CD4-positive, alpha-beta T cell (primary cell): Measurements from ENCODE around the gene OSBPL3. TPM values are rescaled to one million over a fixed set of nuclear protein-coding genes. Genes with fewer than 3 reads are reported as not detected.

Experiments used
- ATAC-seq: fragments of 200-7000 bp; cut with Tn5 transposase; one replicate; pipeline ENCODE4 v1.10.0; 2022; ENCODE audit warnings: mild to moderate bottlenecking; ENCODE audit not compliant: poor library complexity
- CTCF ChIA-PET: fragments of 350-600 bp; sonication (Branson Sonifier 250); formaldehyde crosslinking; loops from one replicate; lab custom pipeline; 2021; ENCODE audit warnings: antibody characterized with exemption, inconsistent platforms; lab: Charles Lee
- POLR2A ChIA-PET: fragments of 350-600 bp; sonication (Branson Sonifier 250); formaldehyde crosslinking; loops from one replicate; lab custom pipeline; 2021; ENCODE audit warnings: antibody characterized with exemption, inconsistent platforms; lab: Charles Lee
- DNase-seq, 14 experiments: peaks; one replicate each; pipeline ENCODE4 v3.0.0-alpha.2; 2013 to 2020; ENCODE audit warnings: mixed read lengths in 2 of 14
- H3K27ac ChIP-seq, 2 donors: one replicate each; pipeline versions ENCODE4 v1.5.1 to v1.7.0; 2013; ENCODE audit warnings: low read length in 2 of 2, low read depth in 1 of 2, mild to moderate bottlenecking in 1 of 2
- H3K27me3 ChIP-seq, 2 experiments: 1 replicate in 1 of 2; 2 replicates in 1 of 2; pipeline versions ENCODE4 v1.6.1 to v1.7.0; 2013; ENCODE audit warnings: low read length in 2 of 2, control low read depth in 1 of 2, mild to moderate bottlenecking in 1 of 2, moderate library complexity in 1 of 2; ENCODE audit not compliant: insufficient read depth in 2 of 2, control insufficient read depth in 1 of 2
- H3K36me3 ChIP-seq: one replicate; pipeline ENCODE4 v1.6.1; 2013; ENCODE audit warnings: low read length, control low read depth; ENCODE audit not compliant: insufficient read depth
- H3K4me1 ChIP-seq: one replicate; pipeline ENCODE4 v1.6.1; 2013; ENCODE audit warnings: low read length, control low read depth; ENCODE audit not compliant: insufficient read depth
- H3K4me3 ChIP-seq: one replicate; pipeline ENCODE4 v1.5.1; 2013; ENCODE audit warnings: mild to moderate bottlenecking, low read length, moderate library complexity
- H3K9me3 ChIP-seq, 2 experiments: 1 replicate in 1 of 2; 2 replicates in 1 of 2; pipeline versions ENCODE4 v1.6.1 to v1.7.0; 2013; ENCODE audit warnings: low read length in 2 of 2, mild to moderate bottlenecking in 2 of 2, control low read depth in 1 of 2, moderate library complexity in 1 of 2; ENCODE audit not compliant: control insufficient read depth in 1 of 2, insufficient read depth in 1 of 2
- H3K27ac Mint-ChIP-seq: one replicate; pipeline ENCODE4 v1.8.0; 2020; ENCODE audit warnings: mixed read lengths
- H3K27me3 Mint-ChIP-seq: one replicate; pipeline ENCODE4 v1.8.0; 2021; ENCODE audit warnings: mixed read lengths
- H3K36me3 Mint-ChIP-seq: one replicate; pipeline ENCODE4 v1.8.0; 2021; ENCODE audit warnings: low read depth, mixed read lengths
- H3K4me1 Mint-ChIP-seq: one replicate; pipeline ENCODE4 v1.8.0; 2021; ENCODE audit warnings: low read depth, mixed read lengths
- H3K4me3 Mint-ChIP-seq: one replicate; pipeline ENCODE4 v1.8.0; 2020; ENCODE audit warnings: mild to moderate bottlenecking, mixed read lengths
- H3K9me3 Mint-ChIP-seq: one replicate; pipeline ENCODE4 v1.8.0; 2020; ENCODE audit warnings: mixed read lengths
- CTCF ChIP-seq: fragments of 200-600 bp; IDR thresholded peaks from one replicate; pipeline ENCODE4 v1.8.0; 2022; ENCODE audit warnings: antibody characterized with exemption, mild to moderate bottlenecking
- intact Hi-C, 2 experiments: fragments of 100-400 bp; cut with DNase I in 1 of 2; cut with micrococcal nuclease in 1 of 2; formaldehyde crosslinking; loops; one replicate each; pipeline versions ENCODE4 v1.15.1 to v1.9.0; 2023 to 2025; cut with DNase I, micrococcal nuclease
- total RNA-seq, 174 experiments: library from RNA in 2 of 174; stranded (reverse) in 2 of 174; gene quantifications; one replicate each; pipeline ENCODE4 v1.2.3 and lab custom pipeline; 2021 to 2026

The OSBPL3 gene
- total RNA-seq, 2 experiments from 2014 or later = 25.4 to 25.9 TPM

DNA sequence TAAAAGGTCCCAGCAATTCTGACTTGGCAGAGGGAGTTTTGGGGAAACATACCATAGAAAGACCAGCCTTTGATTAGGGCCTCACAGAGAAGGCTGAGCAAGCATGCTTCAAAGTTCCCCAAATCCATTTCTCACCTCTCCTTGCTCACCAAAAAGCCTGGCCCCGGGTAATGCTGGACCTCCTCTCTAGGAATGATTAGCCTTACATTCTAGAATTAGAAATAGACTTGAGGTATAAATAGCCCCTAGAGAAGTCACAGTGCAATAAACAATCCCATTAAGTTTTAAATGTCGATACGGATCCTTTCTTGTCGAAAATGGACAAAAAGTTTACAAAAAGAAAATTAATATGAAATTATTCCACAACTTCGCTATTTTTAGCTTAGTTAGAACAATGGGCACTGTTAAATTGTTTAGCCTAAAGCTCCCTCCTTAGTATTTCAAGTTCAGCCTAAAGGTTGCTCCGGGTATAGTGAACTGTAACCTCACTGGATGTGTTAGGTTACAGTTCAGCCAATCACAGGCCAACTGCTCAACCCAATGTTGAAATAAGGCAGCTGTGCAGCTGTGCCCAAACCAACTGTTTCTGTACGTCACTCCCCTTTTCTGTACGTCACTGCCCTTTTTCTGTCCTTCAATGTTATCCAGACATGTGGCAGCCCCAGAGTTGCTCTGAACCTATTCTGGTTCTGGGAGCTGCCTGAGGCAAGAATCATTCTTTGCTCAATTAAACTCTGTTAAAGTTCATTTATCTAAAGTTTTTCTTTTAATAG lies 214.8 kb downstream of the OSBPL3 start:
- ATAC-seq (no peak), DNase-seq (peak in 2 of 14 experiments; percentile 27 to 32)
- H3K4me3 ChIP-seq = no peak overlapping the region
- Mint-ChIP-seq H3K27me3 (peaks cover 60% of the 10 kb centered on the region), H3K4me1 (no peaks in the 10 kb centered on the region), H3K27ac (no peak overlapping the region), H3K36me3 (no peaks in the 10 kb centered on the region), H3K9me3 (no peaks in the 10 kb centered on the region), H3K4me3 (no peak overlapping the region)
- no peaks in the 10 kb centered on the region for H3K36me3 ChIP-seq
- CTCF ChIA-PET = no interaction called here
- intact Hi-C loops = no loop called here
- no peaks in the 10 kb centered on the region for H3K9me3 ChIP-seq
- no peak for TF ChIP-seq CTCF
- no peak overlapping the region for H3K27ac ChIP-seq
- peaks cover 7 to 24% of the 10 kb centered on the region in 2 experiments for H3K27me3 ChIP-seq
- no peaks in the 10 kb centered on the region for H3K4me1 ChIP-seq
- POLR2A ChIA-PET = interaction anchor here (0.7 kb wide), 1 partner anchor 8 kb away, joined by 3 read pairs; no protein-coding TSS in a partner anchor

DNA sequence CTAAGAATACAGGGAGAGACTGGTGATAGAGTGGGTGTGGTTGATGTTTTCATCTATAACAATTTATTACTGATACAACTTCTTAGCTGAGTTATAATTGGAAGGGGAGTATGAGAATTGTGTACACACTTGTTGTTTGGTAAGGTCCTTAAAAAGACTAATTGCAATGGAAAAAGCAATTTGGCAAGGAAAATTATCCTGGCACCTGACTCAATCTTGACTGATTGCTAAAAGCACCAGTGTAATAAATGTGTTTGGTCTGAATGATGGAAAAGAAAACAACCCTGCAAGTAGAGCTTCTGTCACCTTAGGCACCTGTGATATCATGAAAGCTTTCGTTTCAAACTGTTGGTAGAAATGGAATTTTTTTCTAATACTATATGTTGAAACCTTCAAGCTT lies 216.0 kb downstream of the OSBPL3 start:
- POLR2A ChIA-PET = no interaction called here
- CTCF ChIA-PET = no interaction called here

GRCh38 chr7:24763303-24763901 lies 216.6 kb downstream of the OSBPL3 start:
- no peaks in the 10 kb centered on the region for H3K9me3 ChIP-seq
- no peaks in the 10 kb centered on the region for H3K36me3 ChIP-seq
- ATAC-seq = no peak
- ChIA-PET CTCF (no interaction called here), POLR2A (no interaction called here)
- Mint-ChIP-seq H3K4me1 (no peaks in the 10 kb centered on the region), H3K27ac (no peak overlapping the region), H3K27me3 (peaks cover 72% of the 10 kb centered on the region), H3K36me3 (no peaks in the 10 kb centered on the region), H3K9me3 (no peaks in the 10 kb centered on the region), H3K4me3 (no peak overlapping the region)
- H3K27me3 ChIP-seq = peaks cover 23 to 42% of the 10 kb centered on the region in 2 experiments
- no peak for TF ChIP-seq CTCF
- no peak overlapping the region for H3K27ac ChIP-seq
- intact Hi-C loops = no loop called here
- no peak overlapping the region for H3K4me3 ChIP-seq
- no peaks in the 10 kb centered on the region for H3K4me1 ChIP-seq
- no peak for DNase-seq

More for the DNA sequence above, 216.0 kb downstream of the OSBPL3 start:
- peaks cover 66% of the 10 kb centered on the region for H3K27me3 Mint-ChIP-seq
- TF ChIP-seq CTCF = no peak
- ATAC-seq = no peak
- H3K27me3 ChIP-seq = peaks cover 18 to 36% of the 10 kb centered on the region in 2 experiments
- no peaks in the 10 kb centered on the region for H3K9me3 Mint-ChIP-seq
- H3K4me1 ChIP-seq = no peaks in the 10 kb centered on the region
- no peaks in the 10 kb centered on the region for H3K9me3 ChIP-seq
- no peak for DNase-seq
- no peak overlapping the region for H3K4me3 ChIP-seq
- no peaks in the 10 kb centered on the region for H3K36me3 ChIP-seq
- H3K4me1 Mint-ChIP-seq = no peaks in the 10 kb centered on the region
- H3K36me3 Mint-ChIP-seq = no peaks in the 10 kb centered on the region
- H3K27ac ChIP-seq = no peak overlapping the region
- H3K4me3 Mint-ChIP-seq = no peak overlapping the region
- intact Hi-C loops = no loop called here
- no peak overlapping the region for H3K27ac Mint-ChIP-seq
